Cerebellar nuclear complex (tissue), 1 donor: Measurements from ENCODE around the gene SOBP.

ENCODE experiments used
- DNase-seq, 2 experiments: peaks; one replicate each; lab custom pipeline; 2025; lab: John Stamatoyannopoulos, UW

Gene SOBP

GRCh38 chr6:107523794-107524193, 33.9 kb downstream of the SOBP start:
- no peak for DNase-seq

GRCh38 chr6:107524626-107525025, 34.7 kb downstream of the SOBP start:
- no peak for DNase-seq

- DNase-seq: no peak
Measured at GRCh38 chr6:107531868-107532267, 42.0 kb downstream of the SOBP start.

- DNase-seq: no peak
Measured at GRCh38 chr6:107532706-107533105, 42.8 kb downstream of the SOBP start.

GRCh38 chr6:107533415-107534059, 43.6 kb downstream of the SOBP start:
- DNase-seq: no peak

- DNase-seq: no peak
Measured at GRCh38 chr6:107534571-107535141, 44.7 kb downstream of the SOBP start.

GRCh38 chr6:107535626-107536025, 45.7 kb downstream of the SOBP start:
- DNase-seq: no peak

- DNase-seq: no peak
Measured at GRCh38 chr6:107536180-107536961, 46.5 kb downstream of the SOBP start.

- DNase-seq: no peak
Measured at GRCh38 chr6:107537559-107537958, 47.6 kb downstream of the SOBP start.

GRCh38 chr6:107538856-107539387, 49.0 kb downstream of the SOBP start:
- DNase-seq: no peak

- no peak for DNase-seq
Measured at GRCh38 chr6:107539409-107539808, 49.5 kb downstream of the SOBP start.

- no peak for DNase-seq
Measured at GRCh38 chr6:107539849-107540464, 50.0 kb downstream of the SOBP start.

GRCh38 chr6:107540465-107540857, 50.5 kb downstream of the SOBP start:
- no peak for DNase-seq

GRCh38 chr6:107542192-107542668, 52.3 kb downstream of the SOBP start:
- DNase-seq: no peak

GRCh38 chr6:107543088-107543487, 53.2 kb downstream of the SOBP start:
- no peak for DNase-seq

- no peak for DNase-seq
Measured at GRCh38 chr6:107543567-107543966, 53.6 kb downstream of the SOBP start.

- no peak for DNase-seq
Measured at GRCh38 chr6:107545763-107546162, 55.8 kb downstream of the SOBP start.

- DNase-seq: no peak
Measured at GRCh38 chr6:107546691-107547450, 57.0 kb downstream of the SOBP start.

- no peak for DNase-seq
Measured at GRCh38 chr6:107547451-107547840, 57.5 kb downstream of the SOBP start.

- DNase-seq: no peak
Measured at GRCh38 chr6:107550241-107550840, 60.4 kb downstream of the SOBP start.

GRCh38 chr6:107550906-107551305, 61.0 kb downstream of the SOBP start:
- DNase-seq: no peak
